ENCODE data around the gene TSBP1. TPM values are rescaled to one million over a fixed set of nuclear protein-coding genes. Genes with fewer than 3 reads are reported as not detected.

Gene TSBP1
- total RNA-seq, 1 experiment from 2014 or later: not detected

- TF ChIP-seq POLR2AphosphoS5 (IDR thresholded peaks at IDR 0.05; ENCODE audit: low read depth, low read length) (no peak), TCF7L2 (IDR thresholded peaks at IDR 0.05; ENCODE audit: low read depth, low read length) (no peak), REST (IDR thresholded peaks at IDR 0.05; ENCODE audit: insufficient read depth in 1 of 2, low read depth in 2 of 2, low read length in 1 of 2) (no peak), CTCF (IDR thresholded peaks at IDR 0.05) (no peak), SIN3A (IDR thresholded peaks at IDR 0.05; ENCODE audit: borderline replicate concordance, insufficient read depth, low read depth, low read length) (no peak)
- BruUV-seq (replicated peaks): no TSS peak
- H3K27me3 ChIP-seq (ENCODE audit: control insufficient read depth, insufficient read depth, low read length): peaks cover 49% of the 10 kb centered on the region
- no peaks in the 10 kb centered on the region for H3K4me1 ChIP-seq (ENCODE audit: control insufficient read depth, insufficient read depth, low read length)
- no peak within 1 kb of the TSS for H3K4me3 ChIP-seq (ENCODE audit: low read depth in 2 of 2, low read length in 2 of 2)
- H3K27ac ChIP-seq (ENCODE audit: low read length): no peak within 1 kb of the TSS
- ATAC-seq (no peak), DNase-seq (ENCODE audit: low read depth, low spot score) (no peak)
- ChIA-PET POLR2A (no interaction called here), CTCF (interaction anchor here (0.6 kb wide), 1 partner anchor 293 kb away, joined by 3 read pairs; no protein-coding TSS in a partner anchor)
- in situ Hi-C loops (cut with HindIII; ENCODE audit: low pct_unique_long_range_greater_than_20kb, low sequenced_read_pairs) (no loop called here), intact Hi-C loops (cut with micrococcal nuclease; ENCODE audit: unreplicated experiment) (no loop called here)
- no peaks in the 10 kb centered on the region for H3K36me3 ChIP-seq (ENCODE audit: control insufficient read depth, insufficient read depth, low read length)
- no peaks in the 10 kb centered on the region for H3K9me3 ChIP-seq (ENCODE audit: control insufficient read depth, insufficient read depth, low read depth, low read length)
Observed at GRCh38 chr6:32406857-32407256, 35.2 kb upstream of the TSBP1 start, which contains the start of gene BTNL2. BTNL2 (minus strand) TSS chr6:32407181; CDS start chr6:32407123, 58 bp downstream.

- TF ChIP-seq POLR2AphosphoS5 (IDR thresholded peaks at IDR 0.05; ENCODE audit: low read depth, low read length) (no peak), CTCF (IDR thresholded peaks at IDR 0.05) (no peak), SIN3A (IDR thresholded peaks at IDR 0.05; ENCODE audit: borderline replicate concordance, insufficient read depth, low read depth, low read length) (no peak), TCF7L2 (IDR thresholded peaks at IDR 0.05; ENCODE audit: low read depth, low read length) (no peak), REST (IDR thresholded peaks at IDR 0.05; ENCODE audit: insufficient read depth in 1 of 2, low read depth in 2 of 2, low read length in 1 of 2) (no peak)
- no peak for DNase-seq (ENCODE audit: low read depth, low spot score)
- in situ Hi-C loops (cut with HindIII; ENCODE audit: low pct_unique_long_range_greater_than_20kb, low sequenced_read_pairs): no loop called here
- H3K4me3 ChIP-seq (ENCODE audit: low read depth in 2 of 2, low read length in 2 of 2): no peak overlapping the region
- H3K27ac ChIP-seq (ENCODE audit: low read length): no peak overlapping the region
- no peak for ATAC-seq
- ChIA-PET POLR2A (no interaction called here), CTCF (interaction anchor here (0.6 kb wide), 1 partner anchor 294 kb away, joined by 3 read pairs; no protein-coding TSS in a partner anchor)
- peaks cover 4% of the 10 kb centered on the region; the same call in 1 of the 2 replicates for H3K4me1 ChIP-seq (ENCODE audit: control insufficient read depth, insufficient read depth, low read length)
- H3K27me3 ChIP-seq (ENCODE audit: control insufficient read depth, insufficient read depth, low read length): peaks cover 48% of the 10 kb centered on the region
- no TSS peak for BruUV-seq (replicated peaks)
- H3K9me3 ChIP-seq (ENCODE audit: control insufficient read depth, insufficient read depth, low read depth, low read length): no peaks in the 10 kb centered on the region
- no peaks in the 10 kb centered on the region for H3K36me3 ChIP-seq (ENCODE audit: control insufficient read depth, insufficient read depth, low read length)
- intact Hi-C loops (cut with micrococcal nuclease; ENCODE audit: unreplicated experiment): no loop called here
Observed at GRCh38 chr6:32406197-32406596, 34.5 kb upstream of the TSBP1 start.

All from Panc1 (cell line).